HAP-1 (cell line): Measurements from ENCODE around the gene TIPIN.
"Not testable (repeated sequence)": the region's sequence is repeated elsewhere in the genome, so short reads cannot be mapped to it uniquely, and the experiment has no call there.

Source experiments
- DNase-seq, 2 experiments: peaks; one replicate each; pipeline ENCODE4 v3.0.0-alpha.2; 2016 to 2020; ENCODE audit warnings: low spot score in 2 of 2
- H3K27me3 ChIP-seq: fragments of 250-450 bp; sonication (Bioruptor Pico); 2 replicates; pipeline ENCODE4 v1.5.1; 2020; ENCODE audit warnings: low read depth, mild to moderate bottlenecking, moderate library complexity
- H3K36me3 ChIP-seq: fragments of 250-450 bp; sonication (Bioruptor Pico); replicated peaks from 2 replicates; pipeline ENCODE4 v1.5.1; 2020; ENCODE audit warnings: mild to moderate bottlenecking
- H3K4me1 ChIP-seq: fragments of 250-450 bp; sonication (Bioruptor Pico); 2 replicates; pipeline ENCODE4 v1.5.1; 2020; ENCODE audit warnings: mild to moderate bottlenecking
- H3K4me3 ChIP-seq: fragments of 250-450 bp; sonication (Bioruptor Pico); 2 replicates; pipeline ENCODE4 v1.5.1; 2020; ENCODE audit warnings: mild to moderate bottlenecking, moderate library complexity
- H3K9me3 ChIP-seq: fragments of 250-450 bp; sonication (Bioruptor Pico); 2 replicates; pipeline ENCODE4 v1.5.1; 2020; ENCODE audit warnings: mild to moderate bottlenecking, moderate library complexity
- in situ Hi-C: fragments of 300-500 bp; cut with MboI; formaldehyde crosslinking; loops from 3 replicates; pipeline ENCODE4 v1.14.3; 2020; ENCODE audit warnings: low sequenced_read_pairs, inconsistent platforms, mixed read lengths

TIPIN gene

DNA sequence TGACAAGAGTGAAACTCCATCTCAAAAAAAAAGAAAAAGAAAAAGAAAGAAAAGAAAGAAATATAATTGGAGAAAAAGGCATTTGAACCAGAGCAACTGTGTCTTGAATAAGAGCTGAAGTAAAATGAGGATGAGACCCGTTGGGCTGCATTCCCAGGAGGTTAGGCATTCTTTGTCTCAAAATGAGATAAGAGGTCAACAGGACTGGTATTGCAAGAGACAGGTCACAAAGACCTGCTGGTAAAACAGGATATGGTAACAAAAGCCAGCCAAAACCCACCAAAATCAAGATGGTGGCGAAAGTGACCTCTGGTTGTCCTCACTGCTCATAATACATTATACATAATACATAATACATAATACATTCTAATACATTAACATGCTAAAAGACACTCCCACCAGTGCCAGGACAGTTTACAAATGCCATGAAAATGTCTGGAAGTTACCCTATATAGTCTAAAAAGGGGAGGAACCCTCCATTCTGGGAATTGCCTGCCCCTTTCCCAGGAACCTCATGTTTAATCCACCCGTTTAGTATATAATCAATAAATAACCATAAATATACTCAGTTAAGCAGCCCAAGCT lies 8.6 kb upstream of the TIPIN start:
- Histone ChIP-seq H3K9me3 (no peaks in the 10 kb centered on the region), H3K4me1 (peaks cover 6% of the 10 kb centered on the region), H3K27me3 (no peaks in the 10 kb centered on the region), H3K4me3 (no peak overlapping the region), H3K36me3 (no peaks in the 10 kb centered on the region)
- DNase-seq = no peak
- in situ Hi-C loops = no loop called here

DNA sequence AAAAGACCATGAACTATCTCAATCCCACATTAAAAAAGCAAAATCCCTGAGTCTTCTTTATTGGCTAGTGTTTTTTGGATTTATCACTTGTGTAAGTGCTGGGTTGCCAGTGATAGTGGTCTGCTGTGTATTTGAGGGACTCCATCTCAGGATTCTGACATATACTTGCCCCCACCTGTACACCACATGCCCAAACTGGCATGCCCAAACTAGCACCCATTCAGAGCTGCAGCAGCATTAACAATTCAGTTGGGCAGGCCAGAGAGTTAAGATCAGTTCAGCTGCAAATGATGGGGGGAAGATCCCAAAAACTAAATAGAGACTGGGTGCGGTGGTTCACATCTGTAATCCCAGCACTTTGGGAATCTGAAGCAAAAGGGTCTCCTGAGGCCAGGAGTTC lies 6.3 kb upstream of the TIPIN start:
- H3K4me3 ChIP-seq = no peak overlapping the region
- H3K36me3 ChIP-seq = no peaks in the 10 kb centered on the region
- H3K4me1 ChIP-seq = no peaks in the 10 kb centered on the region; the same call in 1 of the 2 replicates
- H3K27me3 ChIP-seq = no peaks in the 10 kb centered on the region
- DNase-seq = no peak
- in situ Hi-C loops = no loop called here
- no peaks in the 10 kb centered on the region for H3K9me3 ChIP-seq

DNA sequence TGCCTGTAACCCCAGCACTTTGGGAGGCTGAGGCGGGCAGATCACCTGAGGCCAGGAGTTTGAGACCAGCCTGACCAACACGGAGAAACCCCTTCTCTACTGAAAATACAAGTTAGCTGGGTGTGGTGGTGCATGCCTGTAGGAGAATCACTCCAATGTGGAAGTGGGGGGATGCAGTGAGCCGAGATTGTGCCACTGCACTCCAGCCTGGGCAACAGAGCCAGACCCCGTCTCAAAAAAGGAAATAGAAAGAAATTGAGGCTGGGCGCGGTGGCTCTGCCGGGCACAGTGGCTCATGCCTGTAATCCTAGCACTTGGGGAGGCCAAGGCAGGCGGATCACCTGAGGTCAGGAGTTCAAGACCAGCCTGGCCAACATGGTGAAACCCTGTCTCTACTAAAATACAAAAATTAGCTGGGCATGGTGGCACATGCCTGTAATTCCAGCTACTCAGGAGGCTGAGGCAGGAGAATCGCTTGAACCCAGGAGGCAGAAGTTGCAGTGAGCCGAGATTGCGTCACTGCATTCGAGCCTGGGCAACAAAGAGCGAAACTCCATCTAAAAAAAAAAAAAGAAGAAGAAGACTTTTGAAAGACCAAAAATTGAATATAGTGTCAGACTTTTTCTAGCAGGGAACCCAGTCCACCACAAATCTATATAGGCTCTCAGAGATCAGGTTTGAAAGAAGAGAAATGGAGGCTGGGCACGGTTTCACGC lies 5.4 kb upstream of the TIPIN start:
- not testable (repeated sequence) for DNase-seq

DNA sequence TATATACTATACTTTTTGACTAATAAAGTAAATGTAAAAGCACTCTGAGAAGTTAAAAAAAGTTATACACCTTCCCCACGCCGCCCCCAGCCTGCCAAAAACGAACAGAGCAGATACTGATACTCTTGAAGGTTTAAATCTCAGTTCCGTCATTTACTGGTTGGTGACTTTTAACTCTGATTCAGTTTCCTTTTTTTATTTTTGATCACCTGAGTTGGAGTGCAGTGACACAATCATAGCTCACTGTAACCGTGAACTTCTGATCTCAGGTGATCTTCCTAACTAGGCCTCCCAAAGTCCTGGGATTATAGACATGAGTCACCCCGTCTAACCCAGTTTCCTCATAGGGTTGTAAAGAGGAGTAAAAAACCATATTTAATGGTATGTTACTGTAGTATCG lies 3.3 kb upstream of the TIPIN start:
- in situ Hi-C loops = no loop called here
- no peak for DNase-seq
- peaks cover 12% of the 10 kb centered on the region for H3K4me1 ChIP-seq
- H3K9me3 ChIP-seq = no peaks in the 10 kb centered on the region
- no peaks in the 10 kb centered on the region for H3K27me3 ChIP-seq
- peaks cover under 1% of the 10 kb centered on the region; the same call in 1 of the 2 replicates for H3K36me3 ChIP-seq
- no peak overlapping the region for H3K4me3 ChIP-seq

More for the DNA sequence above, 5.4 kb upstream of the TIPIN start:
- H3K9me3 ChIP-seq, H3K27me3 ChIP-seq, in situ Hi-C loops, H3K4me3 ChIP-seq, H3K36me3 ChIP-seq, H3K4me1 ChIP-seq: not testable (repeated sequence)

DNA sequence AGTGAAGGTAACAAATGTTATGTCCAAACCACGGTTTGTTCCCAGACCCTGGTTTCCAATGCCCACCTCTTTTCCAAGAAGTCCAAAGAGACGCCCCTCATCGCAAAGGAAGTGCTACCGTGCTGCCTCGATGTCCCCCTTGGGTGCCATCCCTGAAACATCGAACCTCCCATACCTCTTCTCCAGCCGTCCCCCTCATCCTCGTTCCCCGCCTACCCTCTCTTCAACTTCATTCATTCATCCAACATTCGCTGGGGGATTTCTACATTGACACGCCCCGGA lies 467 bp downstream of the TIPIN start:
- peak overlapping the region; percentile 74 for H3K4me3 ChIP-seq
- DNase-seq = no peak
- H3K9me3 ChIP-seq = no peaks in the 10 kb centered on the region
- in situ Hi-C loops = no loop called here
- H3K4me1 ChIP-seq = peaks cover 17% of the 10 kb centered on the region
- peaks cover 29% of the 10 kb centered on the region for H3K36me3 ChIP-seq
- H3K27me3 ChIP-seq = no peaks in the 10 kb centered on the region

DNA sequence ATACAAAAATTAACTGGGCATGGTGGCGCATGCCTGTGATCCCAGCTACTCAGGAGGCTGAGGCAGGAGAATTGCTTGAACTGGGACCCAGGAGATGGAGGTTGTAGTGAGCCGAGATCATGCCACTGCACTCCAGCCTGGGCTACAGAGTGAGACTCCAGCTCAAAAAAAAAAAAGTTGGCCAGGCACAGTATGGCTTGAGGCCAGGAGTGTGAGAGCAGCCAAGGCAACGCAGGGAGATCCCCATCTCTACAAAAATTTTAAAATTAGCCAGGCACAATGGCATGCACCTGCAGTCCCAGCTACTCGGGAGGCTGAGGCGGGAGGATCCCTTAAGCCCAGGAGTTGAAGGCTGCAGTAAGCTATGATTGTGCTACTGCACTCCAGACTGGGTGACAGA lies 8.0 kb downstream of the TIPIN start:
- DNase-seq, H3K4me3 ChIP-seq, in situ Hi-C loops, H3K4me1 ChIP-seq, H3K9me3 ChIP-seq, H3K27me3 ChIP-seq: not testable (repeated sequence)
- H3K36me3 ChIP-seq = peaks cover 81% of the 10 kb centered on the region

DNA sequence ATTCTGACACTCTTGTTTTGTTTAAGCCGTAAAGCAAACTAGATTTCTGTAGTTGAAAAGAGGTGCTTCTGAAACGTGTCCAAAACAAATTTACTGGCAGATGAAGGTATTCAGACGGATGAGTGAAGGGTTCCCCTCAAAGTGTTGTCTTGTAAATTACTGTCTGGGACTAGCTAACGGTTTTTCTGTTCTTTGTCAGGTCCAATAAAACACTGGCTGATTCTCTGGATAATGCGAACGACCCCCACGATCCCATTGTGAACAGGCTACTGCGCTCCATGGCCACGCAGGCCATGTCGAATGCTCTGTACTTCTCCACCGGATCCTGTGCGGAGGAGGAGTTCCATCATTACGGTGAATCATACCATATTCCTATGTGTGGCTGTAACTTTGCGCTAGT lies 27.7 kb downstream of the TIPIN start:
- peaks cover 14% of the 10 kb centered on the region for H3K4me1 ChIP-seq
- peak; percentile 91 to 100 for DNase-seq
- no peak overlapping the region for H3K4me3 ChIP-seq
- peaks cover 77% of the 10 kb centered on the region for H3K36me3 ChIP-seq
- no peaks in the 10 kb centered on the region for H3K27me3 ChIP-seq
- in situ Hi-C loops = no loop called here
- no peaks in the 10 kb centered on the region for H3K9me3 ChIP-seq

DNA sequence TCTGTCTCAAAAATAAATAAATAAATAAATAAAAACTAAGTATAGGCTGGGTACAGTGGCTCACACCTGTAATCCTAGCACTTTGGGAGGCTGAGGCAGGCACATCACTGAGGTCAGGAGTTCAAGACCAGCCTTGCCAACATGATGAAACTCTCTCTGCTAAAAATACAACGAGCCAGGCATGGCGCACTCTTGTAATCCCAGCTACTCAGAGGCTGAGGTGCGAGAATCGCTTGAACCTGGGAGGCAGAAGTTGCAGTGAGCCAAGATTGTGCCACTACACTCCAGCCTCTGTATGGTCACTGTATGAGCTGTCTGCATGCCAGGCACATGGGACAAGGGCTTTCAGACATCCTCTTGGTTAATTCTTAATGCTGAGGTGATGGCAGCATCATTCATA lies 28.7 kb downstream of the TIPIN start:
- in situ Hi-C loops = no loop called here
- no peak for DNase-seq
- H3K4me3 ChIP-seq = no peak overlapping the region
- H3K4me1 ChIP-seq = peaks cover 14% of the 10 kb centered on the region
- H3K9me3 ChIP-seq = no peaks in the 10 kb centered on the region
- no peaks in the 10 kb centered on the region for H3K27me3 ChIP-seq
- peaks cover 78% of the 10 kb centered on the region for H3K36me3 ChIP-seq

DNA sequence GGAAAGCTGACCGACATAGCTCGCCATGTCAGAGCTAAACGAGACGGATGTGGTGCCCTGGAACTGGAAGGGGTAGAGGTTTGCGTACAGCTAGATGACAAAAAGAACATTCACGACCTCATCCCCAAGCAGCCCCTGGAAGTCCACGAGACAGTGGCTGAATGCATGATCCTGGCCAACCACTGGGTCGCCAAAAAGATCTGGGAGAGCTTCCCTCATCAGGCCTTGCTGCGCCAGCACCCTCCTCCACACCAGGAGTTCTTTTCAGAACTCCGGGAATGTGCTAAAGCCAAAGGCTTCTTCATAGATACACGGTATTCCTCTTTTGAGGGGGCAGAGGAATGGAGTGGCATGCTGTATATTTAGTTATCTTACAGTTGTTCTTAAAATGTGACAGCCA lies 30.4 kb downstream of the TIPIN start:
- no peaks in the 10 kb centered on the region for H3K27me3 ChIP-seq
- no peaks in the 10 kb centered on the region for H3K9me3 ChIP-seq
- H3K4me1 ChIP-seq = peaks cover 21% of the 10 kb centered on the region
- H3K36me3 ChIP-seq = peaks cover 78% of the 10 kb centered on the region
- H3K4me3 ChIP-seq = no peak overlapping the region
- no peak for DNase-seq
- in situ Hi-C loops = no loop called here

DNA sequence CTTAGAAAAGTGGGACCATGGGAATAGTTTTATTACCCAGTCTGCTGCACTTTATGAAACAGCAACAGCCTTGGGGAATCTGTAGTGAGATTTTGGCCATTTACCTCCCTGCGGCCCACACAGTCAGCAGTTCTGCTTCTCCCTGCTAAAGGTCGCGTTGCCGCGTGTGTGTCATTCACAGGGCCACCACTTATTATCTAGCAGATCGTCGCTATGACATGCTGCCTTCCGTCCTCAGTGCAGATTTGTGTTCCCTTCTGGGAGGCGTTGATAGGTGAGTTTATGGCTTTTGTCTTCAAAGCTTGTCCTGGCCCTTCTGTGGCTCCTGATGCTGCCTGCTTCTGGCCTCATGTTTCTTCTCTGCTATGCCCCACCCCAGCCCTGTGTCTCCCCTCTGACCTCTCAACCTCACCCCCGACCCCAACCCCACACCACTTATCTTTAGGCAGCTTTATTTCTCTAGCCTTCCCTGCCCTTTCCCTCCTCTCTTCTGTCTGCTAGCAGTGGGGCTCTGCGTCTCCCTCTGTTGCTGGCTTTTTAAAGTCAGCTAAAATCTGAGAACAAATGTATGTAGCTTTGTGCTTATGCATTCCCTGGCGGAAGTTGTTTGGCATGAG lies 33.1 kb downstream of the TIPIN start:
- Histone ChIP-seq H3K4me1 (peaks cover 13% of the 10 kb centered on the region), H3K27me3 (no peaks in the 10 kb centered on the region), H3K36me3 (peaks cover 77% of the 10 kb centered on the region), H3K4me3 (no peak overlapping the region), H3K9me3 (no peaks in the 10 kb centered on the region)
- DNase-seq = no peak
- in situ Hi-C loops = no loop called here

DNA sequence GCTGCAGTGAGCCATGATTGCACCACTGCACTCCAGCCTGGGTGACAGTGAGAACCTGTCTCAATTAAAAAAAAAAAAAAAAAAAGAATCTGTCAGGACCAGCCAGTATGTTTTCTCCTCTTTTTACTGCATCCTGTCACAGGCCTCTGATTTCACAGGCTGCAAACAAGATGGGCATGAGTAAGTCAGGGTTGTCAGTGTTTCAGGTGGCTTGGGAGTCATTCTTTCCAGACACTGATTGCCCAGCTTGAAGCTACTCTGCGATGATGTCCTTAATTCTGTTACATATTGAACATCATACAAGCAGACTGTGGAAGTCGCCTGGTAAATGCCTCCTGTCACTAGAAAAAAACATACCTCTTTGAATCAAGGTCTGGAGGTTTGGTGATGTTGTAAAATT lies 44.3 kb downstream of the TIPIN start:
- in situ Hi-C loops = no loop called here
- H3K36me3 ChIP-seq = peaks cover 53% of the 10 kb centered on the region
- H3K4me3 ChIP-seq = no peak overlapping the region
- H3K9me3 ChIP-seq = no peaks in the 10 kb centered on the region
- H3K4me1 ChIP-seq = no peaks in the 10 kb centered on the region
- H3K27me3 ChIP-seq = no peaks in the 10 kb centered on the region
- DNase-seq = no peak

DNA sequence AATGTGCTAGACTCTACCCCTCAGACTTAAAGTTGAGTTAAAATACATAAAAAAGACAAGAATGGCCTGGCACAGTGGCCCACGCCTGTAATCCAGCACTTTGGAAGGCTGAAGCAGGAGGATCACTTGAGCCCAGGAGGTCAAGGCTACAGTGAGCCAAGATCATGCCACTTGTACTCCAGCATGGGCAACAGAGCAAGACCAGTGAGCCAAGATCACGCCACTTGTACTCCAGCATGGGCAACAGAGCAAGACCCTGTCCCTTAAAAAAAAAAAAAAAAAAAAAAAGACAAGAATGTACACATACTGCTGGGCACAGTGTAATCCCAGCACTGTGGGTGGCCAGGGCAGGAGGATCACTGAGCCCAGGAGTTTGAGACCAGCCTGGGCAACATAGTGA lies 45.7 kb downstream of the TIPIN start:
- no peaks in the 10 kb centered on the region for H3K9me3 ChIP-seq
- no peaks in the 10 kb centered on the region for H3K4me1 ChIP-seq
- in situ Hi-C loops = no loop called here
- H3K36me3 ChIP-seq = peaks cover 49% of the 10 kb centered on the region
- no peak for DNase-seq
- H3K27me3 ChIP-seq = no peaks in the 10 kb centered on the region
- no peak overlapping the region for H3K4me3 ChIP-seq

DNA sequence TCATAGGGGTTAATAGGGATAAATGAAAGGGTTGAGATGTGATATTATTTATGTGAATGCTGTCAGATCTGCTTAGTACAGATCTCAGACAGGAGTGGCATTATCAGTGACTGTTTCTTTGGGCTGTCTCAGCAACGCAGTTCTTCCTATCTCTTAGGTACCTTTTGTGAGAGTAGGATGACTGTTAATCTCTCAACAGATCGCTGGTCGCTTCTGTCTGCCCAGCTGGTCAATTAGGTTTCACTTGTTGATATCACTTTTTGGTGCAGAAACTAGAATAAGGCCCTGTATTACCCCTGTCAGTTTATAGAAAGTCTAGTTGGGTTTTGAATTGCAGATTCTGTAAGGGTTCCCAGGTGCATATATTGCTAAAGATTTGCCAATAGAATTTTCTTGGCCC lies 46.7 kb downstream of the TIPIN start:
- Histone ChIP-seq H3K4me1 (no peaks in the 10 kb centered on the region), H3K4me3 (no peak overlapping the region), H3K36me3 (peaks cover 48% of the 10 kb centered on the region), H3K9me3 (no peaks in the 10 kb centered on the region; the same call in 1 of the 2 replicates), H3K27me3 (no peaks in the 10 kb centered on the region)
- no peak for DNase-seq
- in situ Hi-C loops = no loop called here

DNA sequence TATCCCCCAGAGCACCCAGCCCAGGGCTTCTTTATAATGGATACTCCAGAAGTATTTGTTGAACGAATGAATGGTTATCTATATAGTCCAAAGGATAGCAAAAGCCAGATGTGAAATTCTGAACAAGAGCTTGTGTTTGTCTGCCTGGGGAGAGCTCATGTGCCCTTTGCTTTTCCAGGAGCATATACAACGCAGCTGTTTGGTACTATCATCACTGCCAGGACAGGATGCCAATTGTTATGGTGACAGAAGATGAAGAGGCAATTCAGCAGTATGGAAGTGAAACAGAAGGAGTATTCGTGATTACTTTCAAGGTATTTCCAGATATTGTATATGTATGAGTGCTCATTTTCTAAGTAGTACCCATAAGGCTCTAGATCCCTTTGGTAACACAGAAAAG lies 48.0 kb downstream of the TIPIN start:
- Histone ChIP-seq H3K9me3 (no peaks in the 10 kb centered on the region; the same call in 1 of the 2 replicates), H3K4me1 (peaks cover 8% of the 10 kb centered on the region), H3K27me3 (no peaks in the 10 kb centered on the region), H3K36me3 (peaks cover 36% of the 10 kb centered on the region), H3K4me3 (no peak overlapping the region)
- DNase-seq = no peak
- in situ Hi-C loops = no loop called here
